Uterus (tissue), 2 donors: ENCODE measurements around the gene KRCC1.
"Not testable (repeated sequence)": the region's sequence is repeated elsewhere in the genome, so short reads cannot be mapped to it uniquely, and the experiment has no call there.

Experiments
- CTCF ChIP-seq, 4 experiments: fragments of 200-600 bp in 2 of 4; fragments of 450-650 bp in 2 of 4; sonication (generic) in 2 of 4; IDR thresholded peaks; one replicate each; pipeline ENCODE4 v1.5.1; 2016 to 2019; ENCODE audit warnings: antibody characterized with exemption in 4 of 4, mild to moderate bottlenecking in 2 of 4, moderate library complexity in 1 of 4
- POLR2A ChIP-seq, 2 donors: fragments of 450-650 bp; IDR thresholded peaks; one replicate each; pipeline ENCODE4 v1.6.1; 2016; ENCODE audit warnings: antibody characterized with exemption in 2 of 2, mild to moderate bottlenecking in 1 of 2, moderate library complexity in 1 of 2

DNA sequence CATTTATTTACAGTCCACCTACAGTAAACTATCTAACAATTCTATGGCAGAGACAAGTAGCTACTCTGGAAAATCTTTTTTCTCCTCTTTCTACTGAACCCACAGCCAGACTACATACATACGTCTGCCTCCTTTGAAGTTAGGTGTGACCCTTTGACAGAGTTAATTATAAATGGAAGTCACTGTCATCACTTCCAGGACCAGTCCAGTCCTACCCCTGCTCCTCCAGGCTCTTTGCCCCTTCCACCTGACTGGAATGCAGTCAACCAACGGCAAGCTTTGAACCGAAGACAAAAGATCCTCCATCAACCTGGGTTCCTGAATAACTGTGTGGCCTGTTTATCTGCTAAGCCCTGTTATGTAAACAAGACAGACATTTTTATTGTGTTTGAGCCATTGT lies 74.4 kb downstream of the KRCC1 start:
- TF ChIP-seq CTCF, POLR2A (IDR thresholded peaks at IDR 0.05): not testable (repeated sequence)
